GM12892 (cell line): ENCODE measurements around the gene KRTAP9-1.

Experiments used
- POLR2A ChIP-seq: IDR thresholded peaks from 2 replicates; pipeline ENCODE4 v1.6.1; 2011; ENCODE audit warnings: low read depth, low read length, control low read depth
- POLR2AphosphoS5 ChIP-seq: IDR thresholded peaks from 2 replicates; pipeline ENCODE4 v1.6.1; 2011; ENCODE audit warnings: low read depth, low read length, control low read depth

GRCh38 chr17:41163828-41164227 is 25.9 kb upstream of the KRTAP9-1 start:
- TF ChIP-seq POLR2A (no peak), POLR2AphosphoS5 (no peak)
